ENCODE measurements around the gene GLP2R.

DNA sequence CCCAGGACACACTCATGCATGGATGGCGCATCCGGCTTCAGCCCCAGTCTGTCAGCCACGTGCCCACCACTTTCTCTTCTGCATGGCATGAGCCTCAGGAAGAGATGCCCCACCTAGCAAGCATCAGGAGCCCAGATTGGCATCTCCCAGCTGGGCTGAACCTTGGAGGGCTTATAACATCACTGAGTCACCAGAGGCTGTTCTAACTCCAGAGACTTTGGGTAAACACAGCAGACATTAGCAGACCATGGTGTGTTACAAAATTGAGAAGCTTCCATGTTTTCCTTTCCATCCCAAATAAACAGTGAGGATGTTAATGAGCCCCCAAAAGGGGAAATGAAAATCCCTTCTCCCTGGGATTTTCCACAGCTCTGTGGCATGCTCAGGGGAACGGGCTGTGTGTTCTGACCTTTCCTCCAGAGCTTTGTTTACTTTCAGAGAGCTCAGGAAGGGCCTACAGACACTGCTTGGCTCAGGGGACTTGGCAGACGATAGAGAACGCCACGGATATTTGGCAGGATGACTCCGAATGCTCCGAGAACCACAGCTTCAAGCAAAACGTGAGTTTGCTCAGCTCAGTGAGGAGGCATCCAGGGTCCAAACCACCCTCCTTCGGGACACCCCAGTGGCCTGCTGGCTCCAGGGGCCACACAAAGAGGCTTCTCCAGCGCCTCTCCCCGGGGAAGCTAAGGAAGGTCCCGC, 16.5 kb downstream of the GLP2R start:
- TF ChIP-seq EZH2 (IDR thresholded peaks at IDR 0.05; ENCODE audit: low read depth, unreplicated experiment): no peak
- TF ChIP-seq, protein P1, sequence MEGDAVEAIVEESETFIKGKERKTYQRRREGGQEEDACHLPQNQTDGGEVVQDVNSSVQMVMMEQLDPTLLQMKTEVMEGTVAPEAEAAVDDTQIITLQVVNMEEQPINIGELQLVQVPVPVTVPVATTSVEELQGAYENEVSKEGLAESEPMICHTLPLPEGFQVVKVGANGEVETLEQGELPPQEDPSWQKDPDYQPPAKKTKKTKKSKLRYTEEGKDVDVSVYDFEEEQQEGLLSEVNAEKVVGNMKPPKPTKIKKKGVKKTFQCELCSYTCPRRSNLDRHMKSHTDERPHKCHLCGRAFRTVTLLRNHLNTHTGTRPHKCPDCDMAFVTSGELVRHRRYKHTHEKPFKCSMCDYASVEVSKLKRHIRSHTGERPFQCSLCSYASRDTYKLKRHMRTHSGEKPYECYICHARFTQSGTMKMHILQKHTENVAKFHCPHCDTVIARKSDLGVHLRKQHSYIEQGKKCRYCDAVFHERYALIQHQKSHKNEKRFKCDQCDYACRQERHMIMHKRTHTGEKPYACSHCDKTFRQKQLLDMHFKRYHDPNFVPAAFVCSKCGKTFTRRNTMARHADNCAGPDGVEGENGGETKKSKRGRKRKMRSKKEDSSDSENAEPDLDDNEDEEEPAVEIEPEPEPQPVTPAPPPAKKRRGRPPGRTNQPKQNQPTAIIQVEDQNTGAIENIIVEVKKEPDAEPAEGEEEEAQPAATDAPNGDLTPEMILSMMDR (conservative IDR thresholded peaks at IDR 0.05; ENCODE audit: low read depth in 2 of 2): no peak
- TF ChIP-seq POLR2AphosphoS5 (IDR thresholded peaks at IDR 0.05; ENCODE audit: low read depth): no peak
- TF ChIP-seq, protein P2, sequence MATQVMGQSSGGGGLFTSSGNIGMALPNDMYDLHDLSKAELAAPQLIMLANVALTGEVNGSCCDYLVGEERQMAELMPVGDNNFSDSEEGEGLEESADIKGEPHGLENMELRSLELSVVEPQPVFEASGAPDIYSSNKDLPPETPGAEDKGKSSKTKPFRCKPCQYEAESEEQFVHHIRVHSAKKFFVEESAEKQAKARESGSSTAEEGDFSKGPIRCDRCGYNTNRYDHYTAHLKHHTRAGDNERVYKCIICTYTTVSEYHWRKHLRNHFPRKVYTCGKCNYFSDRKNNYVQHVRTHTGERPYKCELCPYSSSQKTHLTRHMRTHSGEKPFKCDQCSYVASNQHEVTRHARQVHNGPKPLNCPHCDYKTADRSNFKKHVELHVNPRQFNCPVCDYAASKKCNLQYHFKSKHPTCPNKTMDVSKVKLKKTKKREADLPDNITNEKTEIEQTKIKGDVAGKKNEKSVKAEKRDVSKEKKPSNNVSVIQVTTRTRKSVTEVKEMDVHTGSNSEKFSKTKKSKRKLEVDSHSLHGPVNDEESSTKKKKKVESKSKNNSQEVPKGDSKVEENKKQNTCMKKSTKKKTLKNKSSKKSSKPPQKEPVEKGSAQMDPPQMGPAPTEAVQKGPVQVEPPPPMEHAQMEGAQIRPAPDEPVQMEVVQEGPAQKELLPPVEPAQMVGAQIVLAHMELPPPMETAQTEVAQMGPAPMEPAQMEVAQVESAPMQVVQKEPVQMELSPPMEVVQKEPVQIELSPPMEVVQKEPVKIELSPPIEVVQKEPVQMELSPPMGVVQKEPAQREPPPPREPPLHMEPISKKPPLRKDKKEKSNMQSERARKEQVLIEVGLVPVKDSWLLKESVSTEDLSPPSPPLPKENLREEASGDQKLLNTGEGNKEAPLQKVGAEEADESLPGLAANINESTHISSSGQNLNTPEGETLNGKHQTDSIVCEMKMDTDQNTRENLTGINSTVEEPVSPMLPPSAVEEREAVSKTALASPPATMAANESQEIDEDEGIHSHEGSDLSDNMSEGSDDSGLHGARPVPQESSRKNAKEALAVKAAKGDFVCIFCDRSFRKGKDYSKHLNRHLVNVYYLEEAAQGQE (IDR thresholded peaks at IDR 0.05; ENCODE audit: unreplicated experiment): no peak
- no peak for TF ChIP-seq CREB1 (CRISPR knock-in tag; IDR thresholded peaks at IDR 0.05; ENCODE audit: low read depth)
- no peak for TF ChIP-seq EZH2phosphoT487 (IDR thresholded peaks at IDR 0.05; ENCODE audit: unreplicated experiment)
- no peak for TF ChIP-seq JUNB (IDR thresholded peaks at IDR 0.05; ENCODE audit: unreplicated experiment)
- TF ChIP-seq ZNF114 (CRISPR knock-in tag; IDR thresholded peaks at IDR 0.05): no peak
